ENCODE data around the gene PODXL. TPM values are rescaled to one million over a fixed set of nuclear protein-coding genes. Genes with fewer than 3 reads are reported as not detected.
A peak's percentile ranks its signal among the peaks of the same experiment; 100 is the strongest.

The PODXL gene
- polyA plus RNA-seq, 2 donors, result 3.4 to 3.5 TPM

GRCh38 chr7:131591687-131592319 lies 35.4 kb upstream of the PODXL start:
- peaks cover 0 to 4% of the 10 kb centered on the region in 2 donors for H3K4me1 ChIP-seq (ENCODE audit: control insufficient read depth in 2 of 2, insufficient read depth in 2 of 2, low read length in 1 of 2)
- no peaks in the 10 kb centered on the region for H3K36me3 ChIP-seq (ENCODE audit: control insufficient read depth in 2 of 2, insufficient read depth in 2 of 2, low read length in 1 of 2)
- H3K27ac ChIP-seq (ENCODE audit: low read depth in 2 of 2, low read length in 1 of 2), result no peak overlapping the region
- no peaks in the 10 kb centered on the region for H3K27me3 ChIP-seq (ENCODE audit: control insufficient read depth in 1 of 2, insufficient read depth in 2 of 2, low read length in 2 of 2)
- WGBS, 2 donors, result 65 to 75% methylated on average over 10 of the region's 10 CpGs
- peaks cover 0 to 2% of the 10 kb centered on the region in 2 donors for H3K9me3 ChIP-seq (ENCODE audit: control insufficient read depth in 2 of 2, insufficient read depth in 1 of 2, low read depth in 1 of 2, low read length in 1 of 2)
- H3K4me3 ChIP-seq (ENCODE audit: low read depth in 1 of 2, low read length in 2 of 2), result no peak overlapping the region

GRCh38 chr7:131587315-131587923 lies 31.0 kb upstream of the PODXL start:
- Histone ChIP-seq H3K4me1 (ENCODE audit: control insufficient read depth in 2 of 2, insufficient read depth in 2 of 2, low read length in 1 of 2) (peaks cover 0 to 6% of the 10 kb centered on the region in 2 donors), H3K27ac (ENCODE audit: low read depth in 2 of 2, low read length in 1 of 2) (no peak overlapping the region), H3K36me3 (ENCODE audit: control insufficient read depth in 2 of 2, insufficient read depth in 2 of 2, low read length in 1 of 2) (no peaks in the 10 kb centered on the region), H3K9me3 (ENCODE audit: control insufficient read depth in 2 of 2, insufficient read depth in 1 of 2, low read depth in 1 of 2, low read length in 1 of 2) (peaks cover 0 to 5% of the 10 kb centered on the region in 2 donors), H3K4me3 (ENCODE audit: low read depth in 1 of 2, low read length in 2 of 2) (no peak overlapping the region), H3K27me3 (ENCODE audit: control insufficient read depth in 1 of 2, insufficient read depth in 2 of 2, low read length in 2 of 2) (no peaks in the 10 kb centered on the region)
- WGBS, 2 donors, result 86 to 91% methylated on average over 9 of the region's 9 CpGs

GRCh38 chr7:131586759-131587158 lies 30.3 kb upstream of the PODXL start:
- Histone ChIP-seq H3K27me3 (ENCODE audit: control insufficient read depth in 1 of 2, insufficient read depth in 2 of 2, low read length in 2 of 2) (no peaks in the 10 kb centered on the region), H3K36me3 (ENCODE audit: control insufficient read depth in 2 of 2, insufficient read depth in 2 of 2, low read length in 1 of 2) (no peaks in the 10 kb centered on the region), H3K4me3 (ENCODE audit: low read depth in 1 of 2, low read length in 2 of 2) (no peak overlapping the region), H3K9me3 (ENCODE audit: control insufficient read depth in 2 of 2, insufficient read depth in 1 of 2, low read depth in 1 of 2, low read length in 1 of 2) (peaks cover 0 to 5% of the 10 kb centered on the region in 2 donors), H3K4me1 (ENCODE audit: control insufficient read depth in 2 of 2, insufficient read depth in 2 of 2, low read length in 1 of 2) (peaks cover 0 to 6% of the 10 kb centered on the region in 2 donors), H3K27ac (ENCODE audit: low read depth in 2 of 2, low read length in 1 of 2) (no peak overlapping the region)
- WGBS, 2 donors, result 70 to 71% methylated on average over 3 of the region's 3 CpGs

GRCh38 chr7:131586259-131586658 lies 29.8 kb upstream of the PODXL start:
- H3K4me3 ChIP-seq (ENCODE audit: low read depth in 1 of 2, low read length in 2 of 2), result no peak overlapping the region
- H3K27me3 ChIP-seq (ENCODE audit: control insufficient read depth in 1 of 2, insufficient read depth in 2 of 2, low read length in 2 of 2), result no peaks in the 10 kb centered on the region
- H3K36me3 ChIP-seq (ENCODE audit: control insufficient read depth in 2 of 2, insufficient read depth in 2 of 2, low read length in 1 of 2), result no peaks in the 10 kb centered on the region
- H3K9me3 ChIP-seq (ENCODE audit: control insufficient read depth in 2 of 2, insufficient read depth in 1 of 2, low read depth in 1 of 2, low read length in 1 of 2), result peaks cover 0 to 5% of the 10 kb centered on the region in 2 donors
- no peak overlapping the region for H3K27ac ChIP-seq (ENCODE audit: low read depth in 2 of 2, low read length in 1 of 2)
- peaks cover 0 to 6% of the 10 kb centered on the region in 2 donors for H3K4me1 ChIP-seq (ENCODE audit: control insufficient read depth in 2 of 2, insufficient read depth in 2 of 2, low read length in 1 of 2)
- 33 to 45% methylated on average over 5 of the region's 5 CpGs for WGBS, 2 donors

- WGBS, 2 donors, result 82 to 87% methylated on average over 9 of the region's 9 CpGs
- Histone ChIP-seq H3K36me3 (ENCODE audit: control insufficient read depth in 2 of 2, insufficient read depth in 2 of 2, low read length in 1 of 2) (no peaks in the 10 kb centered on the region), H3K4me1 (ENCODE audit: control insufficient read depth in 2 of 2, insufficient read depth in 2 of 2, low read length in 1 of 2) (peaks cover 0 to 6% of the 10 kb centered on the region in 2 donors), H3K27ac (ENCODE audit: low read depth in 2 of 2, low read length in 1 of 2) (no peak overlapping the region), H3K4me3 (ENCODE audit: low read depth in 1 of 2, low read length in 2 of 2) (no peak overlapping the region), H3K27me3 (ENCODE audit: control insufficient read depth in 1 of 2, insufficient read depth in 2 of 2, low read length in 2 of 2) (no peaks in the 10 kb centered on the region), H3K9me3 (ENCODE audit: control insufficient read depth in 2 of 2, insufficient read depth in 1 of 2, low read depth in 1 of 2, low read length in 1 of 2) (peaks cover 0 to 5% of the 10 kb centered on the region in 2 donors)
Observed at GRCh38 chr7:131583430-131583829, 27.0 kb upstream of the PODXL start.

- Histone ChIP-seq H3K4me1 (ENCODE audit: control insufficient read depth in 2 of 2, insufficient read depth in 2 of 2, low read length in 1 of 2) (no peaks in the 10 kb centered on the region), H3K27ac (ENCODE audit: low read depth in 2 of 2, low read length in 1 of 2) (peak overlapping the region in 1 of 2 donors; percentile 42), H3K9me3 (ENCODE audit: control insufficient read depth in 2 of 2, insufficient read depth in 1 of 2, low read depth in 1 of 2, low read length in 1 of 2) (peaks cover 0 to 2% of the 10 kb centered on the region in 2 donors), H3K4me3 (ENCODE audit: low read depth in 1 of 2, low read length in 2 of 2) (no peak overlapping the region), H3K36me3 (ENCODE audit: control insufficient read depth in 2 of 2, insufficient read depth in 2 of 2, low read length in 1 of 2) (no peaks in the 10 kb centered on the region), H3K27me3 (ENCODE audit: control insufficient read depth in 1 of 2, insufficient read depth in 2 of 2, low read length in 2 of 2) (no peaks in the 10 kb centered on the region)
- 44 to 45% methylated on average over 16 of the region's 16 CpGs for WGBS, 2 donors
Observed at GRCh38 chr7:131581241-131582051, 25.0 kb upstream of the PODXL start.

GRCh38 chr7:131578602-131579001 lies 22.2 kb upstream of the PODXL start:
- H3K27ac ChIP-seq (ENCODE audit: low read depth in 2 of 2, low read length in 1 of 2), result no peak overlapping the region
- H3K36me3 ChIP-seq (ENCODE audit: control insufficient read depth in 2 of 2, insufficient read depth in 2 of 2, low read length in 1 of 2), result no peaks in the 10 kb centered on the region
- no peaks in the 10 kb centered on the region for H3K9me3 ChIP-seq (ENCODE audit: control insufficient read depth in 2 of 2, insufficient read depth in 1 of 2, low read depth in 1 of 2, low read length in 1 of 2)
- no peak overlapping the region for H3K4me3 ChIP-seq (ENCODE audit: low read depth in 1 of 2, low read length in 2 of 2)
- 57% methylated on average over 3 of the region's 3 CpGs for WGBS, 2 donors
- no peaks in the 10 kb centered on the region for H3K4me1 ChIP-seq (ENCODE audit: control insufficient read depth in 2 of 2, insufficient read depth in 2 of 2, low read length in 1 of 2)
- no peaks in the 10 kb centered on the region for H3K27me3 ChIP-seq (ENCODE audit: control insufficient read depth in 1 of 2, insufficient read depth in 2 of 2, low read length in 2 of 2)

GRCh38 chr7:131574741-131575140 lies 18.3 kb upstream of the PODXL start:
- H3K4me3 ChIP-seq (ENCODE audit: low read depth in 1 of 2, low read length in 2 of 2), result no peak overlapping the region
- no peaks in the 10 kb centered on the region for H3K9me3 ChIP-seq (ENCODE audit: control insufficient read depth in 2 of 2, insufficient read depth in 1 of 2, low read depth in 1 of 2, low read length in 1 of 2)
- WGBS, 2 donors, result 88 to 89% methylated on average over 6 of the region's 6 CpGs
- no peaks in the 10 kb centered on the region for H3K36me3 ChIP-seq (ENCODE audit: control insufficient read depth in 2 of 2, insufficient read depth in 2 of 2, low read length in 1 of 2)
- no peaks in the 10 kb centered on the region for H3K27me3 ChIP-seq (ENCODE audit: control insufficient read depth in 1 of 2, insufficient read depth in 2 of 2, low read length in 2 of 2)
- H3K4me1 ChIP-seq (ENCODE audit: control insufficient read depth in 2 of 2, insufficient read depth in 2 of 2, low read length in 1 of 2), result no peaks in the 10 kb centered on the region
- H3K27ac ChIP-seq (ENCODE audit: low read depth in 2 of 2, low read length in 1 of 2), result no peak overlapping the region

- no peaks in the 10 kb centered on the region for H3K27me3 ChIP-seq (ENCODE audit: control insufficient read depth in 1 of 2, insufficient read depth in 2 of 2, low read length in 2 of 2)
- H3K36me3 ChIP-seq (ENCODE audit: control insufficient read depth in 2 of 2, insufficient read depth in 2 of 2, low read length in 1 of 2), result no peaks in the 10 kb centered on the region
- H3K4me1 ChIP-seq (ENCODE audit: control insufficient read depth in 2 of 2, insufficient read depth in 2 of 2, low read length in 1 of 2), result no peaks in the 10 kb centered on the region
- H3K27ac ChIP-seq (ENCODE audit: low read depth in 2 of 2, low read length in 1 of 2), result no peak overlapping the region
- no peaks in the 10 kb centered on the region for H3K9me3 ChIP-seq (ENCODE audit: control insufficient read depth in 2 of 2, insufficient read depth in 1 of 2, low read depth in 1 of 2, low read length in 1 of 2)
- H3K4me3 ChIP-seq (ENCODE audit: low read depth in 1 of 2, low read length in 2 of 2), result no peak overlapping the region
- 84 to 86% methylated on average over 5 of the region's 5 CpGs for WGBS, 2 donors
Observed at GRCh38 chr7:131570401-131570800, 14.0 kb upstream of the PODXL start.

Measured in esophagus (tissue), 2 donors.